GM21515 (cell line): ENCODE data around the gene FAM81B.
"Not testable (repeated sequence)": the region's sequence is repeated elsewhere in the genome, so short reads cannot be mapped to it uniquely, and the experiment has no call there.

Experiments used
- ATAC-seq: cut with Tn5 transposase; IDR thresholded peaks from one replicate; pipeline ENCODE4 v1.9.1; 2021; ENCODE audit not compliant: unreplicated experiment

Gene FAM81B, protein sequence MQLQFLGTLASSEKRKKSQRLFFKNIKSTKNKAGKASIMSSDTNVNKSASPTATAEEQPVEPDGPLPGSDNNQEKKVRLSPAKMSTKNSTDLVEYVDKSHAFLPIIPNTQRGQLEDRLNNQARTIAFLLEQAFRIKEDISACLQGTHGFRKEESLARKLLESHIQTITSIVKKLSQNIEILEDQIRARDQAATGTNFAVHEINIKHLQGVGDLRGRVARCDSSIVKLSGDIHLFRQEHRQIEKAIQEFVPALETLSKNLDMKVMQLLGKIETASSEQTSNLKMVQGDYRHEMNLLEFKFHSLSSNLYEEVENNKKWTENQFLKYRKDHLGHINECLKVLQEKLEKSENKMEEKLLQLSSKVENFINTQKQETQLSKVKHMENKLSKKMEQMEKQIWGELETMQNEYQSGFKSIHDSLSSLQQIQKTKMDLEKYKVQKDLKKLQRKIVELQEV

DNA sequence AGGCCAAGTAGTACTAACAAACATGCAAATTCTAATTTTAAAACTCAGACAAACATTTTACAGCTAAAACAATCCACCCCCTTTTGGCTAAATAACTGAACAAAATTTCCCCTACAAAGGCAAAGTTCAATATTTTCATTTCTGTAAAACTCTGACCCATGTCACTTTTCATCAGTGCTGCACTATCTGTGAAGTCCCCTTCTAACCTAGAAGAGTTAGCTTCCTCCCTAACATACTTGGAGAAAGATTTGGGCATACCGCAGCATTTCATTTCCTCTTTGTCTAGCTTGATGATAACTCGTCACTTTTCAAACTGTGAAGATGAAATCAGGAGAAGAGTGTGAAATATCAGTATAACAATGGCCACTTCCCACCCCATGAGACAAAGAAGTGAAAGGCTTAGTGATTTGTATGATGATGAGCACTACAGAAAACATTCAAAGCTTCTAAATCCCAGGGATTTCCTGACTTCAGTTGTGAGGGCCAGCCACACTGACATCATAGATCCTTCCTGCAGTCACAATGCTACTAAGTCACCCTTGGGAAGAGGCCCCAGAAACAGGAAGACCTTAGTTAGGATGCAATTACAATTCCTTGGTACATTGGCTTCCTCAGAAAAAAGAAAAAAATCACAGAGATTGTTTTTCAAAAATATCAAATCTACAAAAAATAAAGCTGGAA lies at the start of gene FAM81B:
FAM81B (plus strand) TSS at position 555 of the 681 bp plus-strand sequence; CDS start at position 579, 24 bp downstream.
- no peak for ATAC-seq

DNA sequence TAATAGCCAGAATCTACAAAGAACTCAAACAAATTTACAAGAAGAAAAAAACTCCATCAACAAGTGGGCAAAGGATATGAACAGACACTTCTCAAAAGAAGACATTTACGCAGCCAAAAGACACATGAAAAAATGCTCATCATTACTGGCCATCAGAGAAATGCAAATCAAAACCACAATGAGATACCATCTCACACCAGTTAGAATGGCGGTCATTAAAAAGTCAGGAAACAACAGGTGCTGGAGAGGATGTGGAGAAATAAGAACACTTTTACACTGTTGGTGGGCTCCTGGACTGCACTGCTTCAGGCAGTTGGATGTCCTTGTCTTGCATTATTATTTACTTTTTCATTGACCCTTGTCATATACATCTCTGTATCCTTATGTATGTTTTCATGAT lies 49.7 kb upstream of the FAM81B start:
- not testable (repeated sequence) for ATAC-seq

DNA sequence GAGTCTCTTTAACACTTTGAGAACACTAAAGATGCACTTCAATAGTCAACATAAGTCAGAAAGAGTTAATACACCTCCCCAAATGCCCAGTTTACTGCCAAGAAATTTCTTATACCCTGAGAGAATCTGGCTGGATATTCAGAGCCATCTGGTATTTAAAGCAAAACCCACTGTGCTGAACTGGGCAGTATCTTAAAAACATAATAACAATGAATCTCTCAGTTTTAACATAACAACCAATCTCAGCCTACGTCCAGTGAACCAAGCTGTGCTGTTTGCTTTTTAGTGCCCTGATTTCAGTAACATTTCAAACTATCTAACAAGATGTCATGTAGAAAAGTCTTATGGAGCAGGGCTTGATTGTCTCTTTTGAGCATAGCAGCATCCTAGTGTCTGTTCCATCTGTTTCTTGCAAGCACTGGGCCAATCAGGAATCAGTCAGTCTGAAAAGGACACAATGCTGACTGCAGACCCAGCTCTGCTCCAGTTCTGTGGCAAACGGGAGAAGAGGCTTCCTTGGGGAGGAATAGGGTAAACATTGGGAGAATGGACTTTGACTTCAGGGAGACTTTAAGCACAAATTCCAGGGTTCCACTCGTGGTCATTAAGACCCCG lies 43.6 kb upstream of the FAM81B start:
- ATAC-seq: no peak

DNA sequence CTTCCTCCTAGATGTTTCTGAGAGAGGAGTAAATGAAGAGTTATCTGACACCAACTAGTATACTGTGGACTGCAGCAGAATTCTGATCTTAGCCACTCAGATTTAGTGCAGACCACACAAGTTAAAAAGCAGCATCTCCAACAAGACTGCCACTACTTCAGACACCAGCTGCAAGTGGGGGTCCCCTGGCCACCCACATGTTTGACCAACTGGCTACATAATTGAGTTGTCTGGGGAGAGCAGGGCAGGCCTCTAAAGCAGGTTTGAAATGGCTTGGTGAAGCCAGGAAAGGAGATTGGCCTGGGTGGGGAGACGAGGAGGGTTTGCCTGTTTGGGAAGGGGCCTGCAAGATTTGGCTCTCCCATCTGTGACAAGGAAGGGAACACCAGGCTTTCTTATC lies 40.5 kb upstream of the FAM81B start:
- ATAC-seq: no peak

DNA sequence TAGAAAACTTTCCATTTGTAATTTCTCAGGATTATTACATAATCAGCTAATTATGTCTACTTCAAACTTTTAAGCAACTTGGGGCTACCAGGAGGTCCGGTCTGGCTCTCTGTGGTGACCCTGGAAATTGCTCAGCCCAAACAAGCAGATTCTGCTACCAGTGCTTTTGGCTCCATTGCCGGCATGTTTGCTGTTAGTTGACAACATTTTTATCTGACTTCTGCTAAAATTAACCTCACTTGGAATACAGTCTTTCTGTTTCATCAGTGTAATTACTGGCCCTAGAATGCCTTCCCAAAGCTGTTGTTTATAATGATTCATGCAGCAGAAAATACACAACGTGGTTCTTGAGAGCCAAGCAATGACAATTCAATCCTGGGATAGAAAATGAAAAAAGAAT lies 38.5 kb upstream of the FAM81B start:
- ATAC-seq: no peak

DNA sequence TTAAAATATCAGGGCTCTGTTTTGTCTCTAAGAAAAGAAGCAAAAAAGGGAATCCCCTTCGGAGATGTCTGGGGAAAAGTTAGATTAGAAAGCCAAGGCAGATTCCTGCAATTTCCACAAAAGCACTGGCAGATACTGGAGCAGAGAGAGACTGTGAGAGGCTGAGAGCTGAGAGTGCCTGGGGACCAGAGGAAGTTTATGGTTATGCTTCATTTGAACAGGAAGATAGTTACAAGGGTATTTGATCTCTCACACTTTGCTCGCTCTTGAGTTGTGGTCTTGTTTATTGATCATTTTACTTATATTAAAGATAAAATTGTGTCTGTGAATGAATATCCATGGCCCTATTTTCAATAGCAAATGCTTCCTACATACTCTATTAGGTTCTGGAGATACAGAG lies 32.8 kb upstream of the FAM81B start:
- ATAC-seq: no peak

DNA sequence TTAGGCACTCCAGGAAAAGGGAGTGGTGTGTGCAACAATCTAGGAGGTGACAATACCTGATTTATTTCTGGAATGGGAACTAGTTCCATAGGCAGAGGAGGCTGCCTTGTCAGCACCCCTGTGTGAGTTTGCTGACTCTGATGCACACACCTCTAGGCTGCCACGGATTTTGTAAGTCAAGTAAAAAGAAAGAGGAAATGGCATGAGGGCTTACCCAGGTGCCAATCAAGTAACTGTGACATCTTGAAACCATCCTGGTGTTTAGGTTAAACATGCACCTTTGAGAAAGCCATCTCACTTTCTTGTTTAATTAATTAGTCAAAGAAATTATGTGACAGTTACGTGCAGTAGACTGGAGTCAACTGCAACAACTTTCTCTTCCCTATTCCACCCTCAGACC lies 32.3 kb upstream of the FAM81B start:
- ATAC-seq: no peak

DNA sequence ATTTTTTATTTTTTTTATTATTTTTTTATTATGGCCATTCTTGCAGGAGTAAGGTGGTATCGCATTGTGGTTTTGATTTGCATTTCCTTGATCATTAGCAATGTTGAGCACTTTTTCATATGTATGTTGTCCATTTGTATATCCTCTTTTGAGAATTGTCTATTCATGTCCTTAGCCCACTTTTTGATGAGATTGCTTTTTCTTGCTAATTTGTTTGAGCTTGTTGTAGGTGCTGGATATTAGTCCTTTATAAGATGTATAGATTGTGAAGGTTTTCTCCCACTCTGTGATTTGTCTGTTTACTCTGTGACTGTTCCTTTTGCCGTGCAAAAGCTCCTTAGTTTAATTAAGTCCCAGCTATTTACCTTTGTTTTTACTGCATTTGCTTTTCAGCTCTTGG lies 30.5 kb upstream of the FAM81B start:
- not testable (repeated sequence) for ATAC-seq

DNA sequence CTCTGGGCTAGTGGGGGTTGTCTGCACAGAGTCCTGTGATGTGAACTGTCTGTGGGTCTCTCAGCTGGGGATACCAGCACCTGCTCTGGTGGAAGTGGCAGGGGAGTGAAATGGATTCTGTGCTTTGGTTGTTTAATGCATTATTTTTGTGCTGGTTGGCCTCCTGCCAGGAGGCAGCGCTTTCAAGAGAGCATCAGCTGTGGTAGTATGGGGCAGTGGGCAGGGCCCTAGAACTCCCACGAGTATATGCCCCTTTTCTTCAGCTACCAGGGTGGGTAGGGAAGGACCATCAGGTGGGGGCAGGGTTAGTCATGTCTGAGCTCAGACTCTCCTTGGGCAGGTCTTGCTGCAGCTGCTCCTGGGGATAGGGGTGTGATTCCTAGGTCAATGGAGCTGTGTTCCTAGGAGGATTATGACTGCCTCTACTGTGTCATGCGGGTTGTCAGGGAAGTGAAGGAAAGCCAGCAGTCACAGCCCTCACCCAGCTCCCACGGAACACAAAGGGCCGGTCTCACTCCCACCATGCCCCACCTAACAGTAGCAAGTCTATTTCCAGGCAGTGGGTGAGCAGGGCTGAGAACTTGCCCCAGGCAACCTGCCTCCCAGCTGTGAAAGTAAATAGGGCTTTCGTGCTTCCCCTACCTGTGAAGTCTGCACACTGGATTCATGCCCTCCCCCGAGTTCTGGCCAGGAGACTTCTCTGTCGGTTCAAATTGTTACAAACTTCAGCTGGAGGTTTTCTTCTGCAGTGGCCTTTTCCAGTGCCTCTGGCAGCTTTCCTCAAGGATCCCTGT lies 25.7 kb upstream of the FAM81B start:
- ATAC-seq: no peak

DNA sequence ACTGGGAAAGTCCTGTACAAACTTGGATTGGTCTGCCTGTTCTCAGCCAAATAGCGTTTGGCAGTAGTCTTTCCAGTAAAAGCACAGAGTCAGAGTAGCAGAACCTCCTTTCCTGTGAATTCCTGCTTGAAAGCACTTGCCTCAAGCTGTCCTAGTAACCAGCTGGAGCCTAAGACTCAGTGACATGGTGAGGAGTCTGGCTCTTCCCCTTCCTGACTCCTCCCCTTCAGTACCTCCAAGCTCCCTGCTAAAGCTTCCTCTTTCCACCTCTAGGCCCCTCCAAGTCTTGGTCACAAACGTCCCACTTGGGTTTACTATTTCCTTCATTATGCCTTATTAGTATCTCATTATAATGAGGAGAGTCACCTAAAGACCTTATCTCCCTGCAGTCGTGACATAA lies 21.4 kb upstream of the FAM81B start:
- ATAC-seq: no peak

DNA sequence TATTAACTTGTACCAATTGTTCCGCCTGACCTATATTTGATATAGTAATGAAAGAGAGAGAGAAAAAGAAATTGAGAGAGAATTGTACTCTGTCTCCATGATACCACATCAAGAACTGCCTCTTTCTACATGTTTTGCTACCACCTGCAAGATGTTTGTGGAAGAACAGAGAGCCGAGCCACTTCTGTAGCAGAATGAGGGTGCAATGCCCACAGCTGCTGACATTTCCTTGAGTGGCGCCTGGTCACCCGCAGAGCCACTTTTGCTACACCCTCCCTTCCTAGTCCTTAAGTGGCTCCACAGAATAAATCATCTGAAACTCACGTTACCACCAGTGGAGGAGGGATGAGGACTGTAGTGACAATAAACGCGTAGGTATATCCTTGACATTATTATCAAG lies 17.1 kb upstream of the FAM81B start:
- ATAC-seq: no peak

DNA sequence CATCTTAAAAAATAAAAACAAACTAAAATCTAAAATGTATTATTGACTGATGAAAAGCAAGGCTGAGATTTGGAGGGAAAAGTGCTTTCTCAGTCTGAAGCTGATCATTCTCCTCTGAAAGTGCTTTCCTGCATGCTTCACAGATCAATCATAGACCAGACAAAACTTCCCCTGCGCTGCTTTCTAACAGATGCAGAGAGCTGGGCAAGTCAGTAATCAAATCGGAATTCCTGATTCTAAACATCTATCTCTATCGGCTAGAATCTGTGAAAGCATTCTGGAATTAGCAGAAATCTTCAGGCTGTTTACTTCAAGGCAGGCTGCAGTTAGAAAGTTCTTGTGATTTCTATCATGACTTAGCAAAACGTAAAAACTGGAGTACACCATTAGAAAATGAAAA lies 15.6 kb upstream of the FAM81B start:
- no peak for ATAC-seq

DNA sequence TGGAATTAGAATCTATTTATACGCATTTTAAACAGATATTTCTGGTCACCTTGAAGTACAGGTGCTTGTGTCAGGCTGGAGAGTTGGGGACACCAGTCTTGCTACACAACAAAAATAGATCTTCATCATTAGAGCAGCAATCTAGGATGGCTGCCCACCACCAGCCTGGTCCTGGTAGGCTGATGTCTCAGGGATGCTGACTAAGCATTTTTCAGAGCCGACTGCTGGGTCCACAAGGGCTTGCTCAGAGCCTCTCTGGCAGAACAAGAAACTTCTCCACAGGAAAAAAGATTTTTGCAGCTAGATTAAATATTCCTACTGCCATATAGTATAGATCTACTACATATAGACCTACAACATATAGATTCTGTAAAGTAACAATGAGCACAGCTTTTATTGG lies 12.0 kb upstream of the FAM81B start:
- ATAC-seq: no peak

DNA sequence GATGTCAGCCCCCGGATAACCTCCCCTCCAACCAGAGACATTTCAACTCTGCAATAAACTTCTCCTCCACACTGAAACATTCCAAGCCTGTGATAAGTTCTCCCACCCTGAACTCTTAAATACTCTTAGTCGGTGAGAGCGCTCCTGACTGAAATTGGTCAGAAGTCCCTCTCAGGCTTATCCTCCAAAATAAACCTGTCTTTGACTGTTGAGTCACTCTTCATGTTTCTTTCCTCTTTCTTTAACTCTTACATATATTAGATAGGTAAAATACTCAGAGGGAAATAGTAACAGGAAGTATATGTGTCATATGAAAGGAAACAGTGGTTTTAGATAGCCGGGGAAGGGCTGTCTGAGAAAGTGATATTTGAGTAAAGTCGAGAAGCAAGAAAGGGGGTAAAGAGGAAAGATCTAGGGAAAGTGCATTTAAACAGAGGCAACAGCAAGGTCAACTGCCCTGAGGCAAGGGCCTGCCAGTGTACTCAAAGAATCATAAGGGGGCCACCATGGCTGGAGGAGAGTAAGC lies 11.0 kb upstream of the FAM81B start:
- ATAC-seq: no peak

DNA sequence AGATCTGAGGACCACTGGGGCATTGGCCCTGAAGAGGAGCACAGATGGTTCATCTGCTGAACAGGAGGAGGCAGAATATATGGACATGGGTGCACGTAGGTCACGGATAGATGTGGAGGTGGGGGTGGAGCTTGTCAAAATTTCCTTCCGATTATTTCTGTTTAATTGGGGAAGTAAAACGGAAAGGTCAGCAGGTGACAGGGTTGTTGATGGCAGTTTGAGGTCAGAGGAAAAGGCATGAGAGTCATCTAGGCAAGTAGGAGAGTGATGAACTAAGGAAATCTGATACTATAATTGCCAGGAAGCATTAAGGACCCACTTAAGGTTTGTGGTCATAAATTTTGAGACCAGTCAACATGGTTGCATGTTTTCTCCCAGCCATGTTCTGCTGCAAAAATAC lies 8.4 kb upstream of the FAM81B start:
- ATAC-seq: no peak

DNA sequence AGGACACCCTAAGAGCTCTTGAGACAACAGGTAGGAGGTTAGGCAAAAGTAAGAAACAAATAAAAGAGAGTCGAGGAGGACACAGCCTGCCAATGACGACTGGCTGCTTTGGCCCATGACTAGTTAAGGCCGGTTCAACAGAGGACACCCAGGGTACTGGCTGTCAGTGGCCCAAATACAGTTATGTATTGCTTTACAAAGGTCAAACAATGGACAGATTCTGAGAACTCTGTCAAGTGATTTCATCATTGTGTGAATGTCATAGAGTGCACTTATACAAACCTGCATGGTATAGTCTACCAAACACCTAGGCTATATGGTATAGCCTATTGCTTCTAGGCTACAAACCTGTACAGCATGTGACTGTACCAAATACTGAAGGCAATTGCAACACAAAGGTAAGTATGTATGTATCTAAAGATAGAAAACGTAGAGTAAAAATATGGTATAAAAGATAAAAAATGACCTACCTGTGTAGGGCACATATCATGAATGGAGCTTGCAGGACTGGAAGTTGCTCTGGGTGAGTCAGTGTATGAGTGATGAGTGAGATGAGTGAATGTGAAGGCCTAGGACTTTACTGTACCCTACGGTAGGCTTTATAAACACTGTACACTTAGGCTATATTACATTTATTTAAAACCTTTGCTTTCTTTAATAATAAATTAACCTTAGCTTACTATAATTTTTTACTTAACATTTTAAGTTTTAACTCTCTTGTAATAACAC lies 6.5 kb upstream of the FAM81B start:
- ATAC-seq: no peak

DNA sequence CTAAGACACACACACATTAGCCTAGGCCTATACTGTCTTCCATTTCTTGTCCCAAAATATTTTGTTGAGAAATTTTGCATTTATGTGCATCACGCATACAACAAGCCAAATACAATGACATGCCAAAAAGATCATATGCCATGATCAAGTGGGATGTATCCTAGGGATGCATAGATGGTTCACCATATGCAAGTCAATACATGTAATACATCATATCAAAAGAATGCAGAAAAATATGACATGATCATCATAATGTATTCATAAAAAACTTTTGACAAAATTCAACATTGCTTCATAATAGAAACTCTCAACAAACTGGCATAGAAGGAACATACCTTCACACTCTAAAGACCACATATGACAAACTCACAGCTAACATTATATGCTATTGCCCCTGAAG lies 5.8 kb upstream of the FAM81B start:
- no peak for ATAC-seq

DNA sequence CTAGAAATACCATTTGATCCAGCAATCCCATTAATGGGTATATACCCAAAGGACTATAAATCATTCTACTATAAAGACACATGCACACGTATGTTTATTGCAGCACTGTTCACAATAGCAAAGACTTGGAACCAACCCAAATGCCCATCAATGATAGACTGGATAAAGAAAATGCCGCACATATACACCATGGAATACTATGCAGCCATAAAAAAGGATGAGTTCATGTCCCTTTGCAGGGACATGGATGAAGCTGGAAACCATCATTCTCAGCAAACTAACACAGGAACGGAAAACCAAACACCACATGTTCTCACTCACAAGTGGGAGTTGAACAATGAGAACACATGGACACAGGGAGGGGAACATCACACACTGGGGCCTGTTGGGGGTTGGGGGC lies 799 bp downstream of the FAM81B start:
- ATAC-seq: not testable (repeated sequence)

DNA sequence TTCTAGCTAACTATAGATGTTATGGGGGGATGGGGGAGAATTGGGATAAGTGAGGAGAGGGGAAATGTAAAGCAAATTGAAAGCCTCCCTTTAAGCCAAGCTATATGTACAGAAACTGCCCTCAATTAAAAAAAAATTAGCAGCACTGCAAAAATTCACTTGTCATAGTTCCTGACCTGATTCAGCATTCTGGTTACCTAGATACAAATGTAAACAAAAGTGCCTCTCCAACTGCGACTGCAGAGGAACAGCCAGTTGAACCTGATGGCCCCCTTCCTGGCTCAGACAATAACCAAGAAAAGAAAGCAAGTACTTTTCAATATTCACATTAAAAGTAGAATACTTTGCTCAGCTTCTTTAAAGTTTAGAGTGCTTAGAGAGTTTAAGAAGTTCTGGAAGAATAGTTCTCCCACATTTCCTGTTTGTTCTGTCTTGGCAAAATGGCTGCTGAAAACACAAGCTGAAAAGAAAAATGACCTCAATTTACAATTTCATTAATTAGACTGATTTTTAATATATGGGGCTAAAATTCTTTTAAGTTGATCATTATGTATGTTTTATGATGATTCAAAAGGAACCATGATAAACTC lies 1.5 kb downstream of the FAM81B start:
- ATAC-seq: no peak

DNA sequence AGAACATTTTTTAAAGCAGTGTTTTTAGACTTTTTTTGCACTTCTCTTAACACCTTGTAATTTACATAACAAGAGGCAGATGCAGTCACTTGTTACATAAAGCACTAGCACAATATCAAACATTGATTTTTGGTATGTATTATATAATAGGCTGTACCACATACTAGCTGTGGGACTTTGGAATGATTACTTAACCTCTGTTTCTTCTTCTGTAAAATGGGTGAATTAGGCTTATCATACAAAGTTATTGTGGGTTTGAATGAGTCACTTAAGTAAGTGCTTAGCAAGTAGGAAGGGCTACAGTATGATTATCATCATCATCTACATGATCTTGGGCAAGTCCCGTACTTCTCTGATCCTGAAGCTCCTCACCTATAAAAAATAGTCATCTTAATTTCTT lies 2.1 kb downstream of the FAM81B start:
- no peak for ATAC-seq
